Activated CD8-positive, alpha-beta memory T cell treated with anti-CD3 and anti-CD28 coated beads for 48 hours (primary cell): Measurements from ENCODE around the gene ZNF773.
"Not testable (repeated sequence)": the region's sequence is repeated elsewhere in the genome, so short reads cannot be mapped to it uniquely, and the experiment has no call there.

Experiments
- DNase-seq, 3 experiments: peaks; one replicate each; pipeline ENCODE4 v3.0.0-alpha.2; 2020; ENCODE audit warnings: low read depth in 2 of 3, low spot score in 2 of 3

The ZNF773 gene

GRCh38 chr19:57499680-57500395 lies at the start of gene ZNF773:
Gene ZNF773, plus strand, starts transcription at chr19:57499938. Its CDS starts 143 bp downstream, at chr19:57500081.
- peak; percentile 68 to 85 (median 84) for DNase-seq

GRCh38 chr19:57452307-57452706 lies 47.4 kb upstream of the ZNF773 start:
- no peak for DNase-seq

- DNase-seq: no peak
Measured at GRCh38 chr19:57465680-57466381, 33.9 kb upstream of the ZNF773 start.

- no peak for DNase-seq
Measured at GRCh38 chr19:57466489-57466888, 33.2 kb upstream of the ZNF773 start.

- no peak for DNase-seq
Measured at GRCh38 chr19:57473646-57474045, 26.1 kb upstream of the ZNF773 start.

- DNase-seq: peak; percentile 24 to 54 (median 54)
Measured at GRCh38 chr19:57477191-57478008, 22.3 kb upstream of the ZNF773 start, which contains the start of gene ZNF772. Gene ZNF772, minus strand, starts transcription at chr19:57477566. Its CDS starts 257 bp downstream, at chr19:57477309.

- DNase-seq: peak; percentile 59 to 76 (median 72)
Measured at GRCh38 chr19:57487477-57488298, 12.1 kb upstream of the ZNF773 start, which contains the start of gene ZNF419. Gene ZNF419, plus strand, starts transcription at chr19:57487750. Its CDS starts 201 bp downstream, at chr19:57487951.

GRCh38 chr19:57488299-57488644 lies 11.5 kb upstream of the ZNF773 start:
- DNase-seq: not testable (repeated sequence)

- DNase-seq: not testable (repeated sequence)
Measured at GRCh38 chr19:57499332-57499679, 432 bp upstream of the ZNF773 start.

GRCh38 chr19:57500400-57500799 lies 662 bp downstream of the ZNF773 start:
- DNase-seq: not testable (repeated sequence)

GRCh38 chr19:57506163-57506562 lies 6.4 kb downstream of the ZNF773 start:
- DNase-seq: no peak

- DNase-seq: no peak
Measured at GRCh38 chr19:57511484-57511883, 11.7 kb downstream of the ZNF773 start.

GRCh38 chr19:57512845-57513244 lies 13.1 kb downstream of the ZNF773 start:
- DNase-seq: no peak

GRCh38 chr19:57515255-57515654 lies 15.5 kb downstream of the ZNF773 start:
- no peak for DNase-seq

GRCh38 chr19:57518021-57518420 lies 18.3 kb downstream of the ZNF773 start:
- not testable (repeated sequence) for DNase-seq

GRCh38 chr19:57527136-57527881 lies 27.6 kb downstream of the ZNF773 start, which contains the start of gene ZNF549:
Gene ZNF549, plus strand, starts transcription at chr19:57527356. Its CDS starts 218 bp downstream, at chr19:57527574.
- DNase-seq: peak; percentile 54 to 75 (median 74)

- DNase-seq: no peak
Measured at GRCh38 chr19:57537953-57538547, 38.3 kb downstream of the ZNF773 start.

GRCh38 chr19:57546513-57546912 lies 46.8 kb downstream of the ZNF773 start:
- no peak for DNase-seq

- no peak for DNase-seq
Measured at GRCh38 chr19:57552432-57552831, 52.7 kb downstream of the ZNF773 start.
